DMS114 treated with DMSO at 0.1 percent for 48 hours (cell line): ENCODE results near the gene CCDC93.
"Not testable (repeated sequence)": the region's sequence is repeated elsewhere in the genome, so short reads cannot be mapped to it uniquely, and the experiment has no call there.

ENCODE experiments used
- DNase-seq: peaks from one replicate; lab custom pipeline; 2025; ENCODE audit not compliant: unreplicated experiment; lab: John Stamatoyannopoulos, UW

The CCDC93 gene

DNA sequence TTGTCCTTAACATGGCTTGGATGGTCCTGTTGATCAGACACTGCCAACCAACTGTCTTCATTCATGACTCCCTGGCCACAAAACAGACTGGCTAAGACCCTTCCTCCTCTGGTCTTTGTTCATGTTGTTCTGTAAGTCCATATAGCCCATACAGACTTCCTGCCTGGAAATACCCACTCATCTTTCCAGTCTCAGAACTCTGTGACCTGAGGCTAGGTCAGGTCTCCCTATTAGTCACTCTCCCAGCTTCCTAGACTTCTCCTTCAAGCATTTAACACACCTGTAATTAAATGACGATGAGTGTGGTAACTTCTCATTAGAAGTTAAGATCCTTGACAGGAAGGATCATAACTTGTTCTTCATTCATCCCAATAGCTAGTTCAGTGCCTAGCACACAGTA lies 56.3 kb downstream of the CCDC93 start:
- DNase-seq, result no peak

DNA sequence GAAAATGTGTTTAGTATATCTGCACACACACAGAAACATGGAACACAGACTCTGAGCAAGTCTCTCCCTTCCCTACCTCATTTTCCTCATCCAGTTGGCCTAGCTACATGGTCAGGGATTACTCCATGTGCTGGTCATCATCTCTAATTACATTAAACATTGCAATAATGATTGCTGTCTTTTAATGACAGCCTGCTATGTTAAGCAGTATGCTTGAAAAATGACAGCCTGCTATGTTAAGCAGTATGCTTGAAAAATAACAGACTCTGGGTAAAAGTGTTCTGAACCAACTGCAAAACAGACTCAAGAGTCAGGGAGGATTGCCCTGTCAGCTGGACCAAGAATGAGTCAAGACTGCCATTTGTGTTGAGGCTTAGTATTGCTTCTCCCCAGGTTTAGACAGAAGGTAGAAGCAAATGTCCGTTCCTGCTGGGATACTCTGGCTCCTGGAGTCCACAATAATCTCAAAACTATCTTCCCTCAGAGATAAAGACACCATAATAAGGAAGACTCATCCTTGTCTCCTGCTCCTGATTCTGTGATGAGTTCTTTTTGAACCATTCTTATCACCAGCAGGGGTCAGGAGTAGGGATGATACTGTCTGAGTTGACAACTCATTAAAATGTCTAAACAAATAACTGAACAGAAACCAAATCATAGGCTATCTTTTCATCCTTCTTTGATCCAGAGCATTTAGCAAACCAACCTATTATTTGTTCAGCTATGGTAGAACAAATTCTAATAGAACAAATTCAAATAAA lies 57.7 kb downstream of the CCDC93 start:
- DNase-seq, result no peak

DNA sequence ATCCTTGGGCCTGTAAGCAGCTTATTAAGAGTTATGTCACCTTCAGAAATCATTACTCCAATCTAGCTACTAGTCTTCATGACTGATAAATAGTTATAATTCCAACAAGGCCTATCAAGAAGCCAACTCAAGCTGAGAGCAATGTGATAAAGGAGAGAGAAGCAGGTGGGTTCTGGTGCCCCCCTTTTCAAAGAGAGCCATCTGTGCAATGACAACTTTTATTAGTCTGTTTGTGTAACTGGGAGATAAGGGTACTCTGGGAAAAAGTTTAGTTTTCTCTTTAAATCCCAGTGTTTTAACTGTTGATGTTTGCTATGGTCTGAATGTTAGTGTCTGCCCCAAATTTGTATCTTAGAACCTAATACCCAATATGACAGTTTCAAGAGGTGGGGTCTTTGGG lies 60.6 kb downstream of the CCDC93 start:
- DNase-seq, result no peak

DNA sequence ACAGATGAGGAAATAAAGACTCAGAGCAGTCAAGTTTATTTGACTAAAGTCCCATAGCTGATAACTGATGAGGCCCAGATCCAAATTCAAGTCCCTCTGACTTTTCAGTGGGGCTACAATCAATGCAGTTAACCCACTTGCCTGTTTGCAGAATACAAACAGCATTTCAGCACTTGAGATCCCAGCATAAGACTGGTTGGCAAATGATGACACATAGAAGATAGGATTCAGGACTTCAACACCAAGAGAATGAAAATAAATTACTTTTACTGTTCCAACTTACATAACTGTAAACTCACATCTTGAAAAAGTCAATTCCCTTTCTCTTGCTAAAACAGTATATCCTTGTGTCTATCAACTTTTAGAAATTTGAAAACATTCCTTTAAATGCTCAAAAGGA lies 61.2 kb downstream of the CCDC93 start:
- no peak for DNase-seq

DNA sequence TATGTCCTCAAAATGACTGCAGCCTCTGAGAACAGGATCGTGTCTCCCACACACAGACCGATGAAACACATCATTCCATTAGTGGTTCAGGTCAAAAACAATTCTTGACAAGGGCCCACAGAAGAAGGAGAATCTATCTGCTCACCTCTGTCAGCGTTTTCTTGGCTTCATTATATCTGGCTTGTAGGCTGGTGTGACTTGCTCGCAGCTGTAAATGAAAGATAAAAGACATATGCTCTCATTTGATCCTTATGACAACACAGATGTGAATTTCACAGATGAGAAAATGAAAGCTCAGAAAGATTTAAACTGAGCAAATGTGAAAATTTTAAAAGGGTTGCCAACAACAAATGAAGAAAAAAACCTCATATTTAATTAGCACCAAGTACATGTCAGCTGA lies 61.6 kb downstream of the CCDC93 start:
- DNase-seq, result no peak

DNA sequence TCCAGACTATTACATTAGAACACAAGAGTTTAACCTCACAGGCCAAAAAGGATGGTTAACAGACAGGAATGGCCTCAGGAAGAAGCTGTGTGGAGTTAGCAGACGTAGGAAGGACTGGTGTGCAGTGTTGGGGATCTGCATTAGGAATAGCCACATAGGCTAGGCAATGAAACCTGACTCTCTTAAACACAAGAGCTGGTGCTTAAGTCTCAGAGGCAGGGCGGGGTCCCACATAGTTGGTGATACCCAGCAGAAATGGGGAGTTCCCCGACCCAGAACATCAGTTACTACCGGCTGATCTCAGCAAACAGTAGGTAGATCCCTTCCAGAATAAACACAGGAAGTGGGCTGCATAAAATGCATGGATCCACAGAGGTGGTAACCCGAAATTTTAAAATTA lies 64.1 kb downstream of the CCDC93 start:
- DNase-seq, result no peak

DNA sequence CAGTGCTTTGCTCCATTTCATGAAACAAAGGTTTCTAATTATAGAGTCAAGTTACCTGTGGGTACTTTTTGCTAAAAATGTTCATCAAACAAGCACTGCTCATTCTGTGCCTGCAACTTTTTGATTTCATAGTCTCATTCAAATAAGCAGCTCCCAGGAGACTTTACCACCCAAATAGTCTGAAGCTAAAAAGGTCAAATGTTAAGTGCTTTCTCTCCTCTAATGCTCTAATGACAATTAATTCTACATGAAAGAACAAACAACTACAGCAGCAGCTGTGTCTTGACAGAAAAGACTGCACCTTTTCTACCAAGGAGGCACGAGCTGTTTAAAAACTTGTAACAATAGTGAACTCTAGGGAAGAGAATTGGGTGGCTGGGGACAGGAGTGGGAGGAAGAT lies 65.3 kb downstream of the CCDC93 start:
- no peak for DNase-seq

DNA sequence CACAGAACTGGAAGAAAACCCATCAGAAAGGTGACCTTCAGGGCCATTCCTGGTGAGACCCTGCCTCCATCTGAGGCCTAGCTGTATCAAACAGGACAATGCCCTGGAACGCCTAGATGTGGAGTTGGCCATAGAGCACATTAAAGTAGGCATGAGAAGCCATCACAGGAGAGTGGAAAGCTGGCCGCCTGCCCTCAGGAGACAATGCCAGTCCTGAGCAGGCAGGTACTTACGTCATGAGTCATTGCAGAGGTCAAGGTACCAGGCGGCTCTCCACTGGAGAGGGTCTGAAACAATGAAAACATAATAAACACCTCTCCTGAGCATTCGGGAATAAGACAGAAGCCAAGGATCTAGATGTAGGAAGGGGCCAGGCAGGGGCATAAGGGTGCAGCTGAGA lies 68.6 kb downstream of the CCDC93 start:
- no peak for DNase-seq

DNA sequence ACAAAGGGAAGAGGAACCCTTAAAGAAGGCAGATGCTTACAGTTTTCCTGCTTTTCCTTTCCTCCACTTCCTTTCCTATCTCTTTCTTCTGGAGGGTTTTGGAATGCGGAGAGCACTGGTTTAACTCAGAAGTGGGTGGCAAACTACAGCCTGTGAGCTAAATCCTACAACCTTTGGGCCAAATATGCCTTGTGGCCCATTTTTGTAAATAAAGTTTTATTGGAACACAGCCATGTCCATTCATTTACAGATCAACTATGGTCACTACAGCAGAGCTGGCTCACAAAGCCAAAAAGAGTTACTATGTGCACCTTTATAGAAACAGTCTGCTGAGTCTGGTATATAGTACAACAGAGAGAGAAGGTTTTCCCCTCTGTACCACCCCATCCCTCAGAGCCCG lies 69.1 kb downstream of the CCDC93 start:
- no peak for DNase-seq

DNA sequence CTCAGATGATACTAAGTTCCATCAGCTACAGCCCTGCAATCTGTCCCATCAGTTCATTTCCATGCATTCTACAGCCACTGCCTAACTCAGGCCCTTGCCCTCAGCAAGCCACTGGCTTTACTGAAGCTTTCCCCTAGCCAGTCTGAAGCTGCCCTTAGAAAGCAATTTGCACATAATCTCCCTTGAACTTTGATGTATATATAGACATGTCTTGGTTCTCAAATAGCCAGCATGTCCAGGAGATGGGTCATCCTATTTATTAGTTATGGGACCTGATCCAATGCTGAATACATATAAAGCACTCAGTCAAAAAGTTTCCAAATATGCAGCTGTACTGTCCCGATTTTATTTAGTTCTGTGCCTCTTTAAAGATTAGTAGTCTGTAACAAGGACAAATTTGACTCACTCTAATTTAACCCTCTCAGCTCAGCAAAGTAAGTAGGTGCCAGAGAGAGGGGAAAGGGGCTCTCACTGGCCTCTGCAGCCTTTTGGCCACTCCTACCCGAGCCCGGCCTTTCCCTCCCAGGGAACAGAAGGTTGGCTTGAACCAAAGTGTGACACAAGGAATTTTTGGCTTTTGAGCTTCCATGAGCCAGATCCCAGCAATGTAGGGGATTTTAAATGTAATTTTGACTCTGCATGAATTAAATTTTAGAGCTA lies 70.7 kb downstream of the CCDC93 start:
- DNase-seq, result no peak

DNA sequence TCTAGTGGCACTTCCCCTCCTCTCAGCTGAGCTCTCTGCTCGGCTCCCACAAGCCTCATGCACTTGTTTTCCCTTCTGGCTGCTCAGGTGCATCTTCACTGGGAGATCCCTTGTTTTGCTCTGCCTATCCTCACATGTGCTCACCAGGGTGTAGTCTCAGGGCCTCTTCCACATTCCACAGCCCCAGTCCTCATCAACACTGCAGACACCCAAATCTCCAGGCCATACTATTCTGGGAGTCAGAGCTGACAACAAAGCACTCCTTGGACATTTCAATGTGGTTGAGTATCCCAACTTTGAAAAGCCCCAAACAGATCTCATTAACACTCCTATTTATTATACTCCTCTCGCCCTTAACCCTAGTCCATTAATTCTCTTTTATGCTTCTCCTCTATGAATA lies 71.3 kb downstream of the CCDC93 start:
- DNase-seq, result no peak

DNA sequence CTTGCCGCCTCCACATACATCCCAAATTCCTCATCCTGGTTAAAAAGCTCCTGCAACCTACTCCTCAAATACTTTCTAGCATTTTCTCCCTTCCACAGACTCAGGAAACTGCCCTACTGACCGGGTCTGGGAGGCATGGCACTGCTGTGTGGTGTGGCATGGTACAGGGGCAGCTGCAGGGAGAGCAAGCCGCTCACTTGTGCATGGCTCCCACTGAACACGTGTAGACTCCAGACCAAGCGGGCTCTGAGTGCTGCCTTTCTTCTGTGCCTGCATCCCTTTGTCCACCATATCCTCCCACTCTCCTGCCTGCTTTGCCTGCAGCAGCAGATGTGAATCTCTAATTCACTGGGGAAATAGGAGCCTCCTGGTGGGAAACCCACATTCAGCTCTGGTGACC lies 72.2 kb downstream of the CCDC93 start:
- DNase-seq, result no peak

DNA sequence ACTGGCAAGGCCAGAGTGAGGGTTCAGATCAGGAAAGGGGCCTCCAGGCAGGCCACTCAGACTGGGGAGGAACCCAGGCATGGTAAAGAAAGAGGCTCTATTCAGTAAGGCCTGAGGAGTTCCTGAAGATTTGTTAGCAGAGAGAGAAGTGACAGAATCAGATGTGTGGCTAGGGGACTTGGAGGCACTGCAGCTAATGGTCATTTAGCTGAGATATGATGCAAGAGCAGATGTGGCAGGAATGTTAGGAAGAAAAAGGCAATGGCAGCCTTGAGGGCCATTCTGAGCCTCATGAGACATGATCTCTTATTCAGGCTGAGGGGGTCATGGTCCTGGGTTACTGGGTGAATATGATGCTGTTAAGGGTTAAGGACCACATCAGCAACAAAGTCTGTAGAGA lies 73.4 kb downstream of the CCDC93 start:
- no peak for DNase-seq

DNA sequence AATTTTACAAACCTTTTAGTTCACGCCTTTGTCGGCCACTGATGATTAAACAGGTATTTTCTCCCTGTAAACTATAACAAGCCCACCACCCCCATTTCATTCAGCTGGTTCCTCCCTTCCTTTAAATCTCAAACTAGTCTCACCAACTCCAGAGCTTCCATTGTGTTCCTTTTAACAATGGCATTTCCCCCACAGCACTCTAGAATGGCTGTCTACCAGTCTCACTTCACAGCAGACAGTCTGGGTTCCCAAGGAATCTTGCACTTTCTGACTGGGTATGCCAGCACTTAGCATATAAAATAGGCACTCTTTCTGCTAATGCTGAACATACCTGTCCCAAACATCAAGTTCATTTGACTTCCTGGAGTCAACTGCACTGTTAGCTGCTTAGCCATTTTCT lies 75.3 kb downstream of the CCDC93 start:
- no peak for DNase-seq

DNA sequence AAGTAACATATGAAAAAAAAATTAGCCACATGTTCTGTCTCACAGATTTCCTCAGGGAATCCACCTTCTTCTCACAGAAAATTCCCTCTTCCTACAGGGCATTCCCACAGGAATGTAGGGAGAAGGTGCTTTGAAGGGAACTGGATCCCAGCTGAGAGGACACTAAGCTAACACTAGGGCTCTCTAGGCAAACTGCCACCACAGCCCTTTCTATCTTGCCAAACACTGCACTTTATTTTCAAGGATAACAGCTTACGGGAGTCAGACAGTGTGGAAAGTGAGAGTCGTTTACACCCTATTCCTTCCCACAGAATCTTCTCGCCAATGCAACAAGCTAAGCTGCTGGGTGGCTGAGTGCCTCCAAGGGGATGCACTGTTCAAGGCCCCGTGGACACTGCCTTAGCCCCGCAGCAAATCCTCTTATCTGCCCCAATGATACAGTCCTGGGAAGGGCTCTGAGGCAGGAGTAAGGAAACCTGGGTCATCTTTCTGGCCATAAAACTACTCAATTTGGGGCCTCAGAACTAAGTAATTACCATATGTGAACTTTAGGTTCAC lies 76.9 kb downstream of the CCDC93 start:
- DNase-seq, result no peak

DNA sequence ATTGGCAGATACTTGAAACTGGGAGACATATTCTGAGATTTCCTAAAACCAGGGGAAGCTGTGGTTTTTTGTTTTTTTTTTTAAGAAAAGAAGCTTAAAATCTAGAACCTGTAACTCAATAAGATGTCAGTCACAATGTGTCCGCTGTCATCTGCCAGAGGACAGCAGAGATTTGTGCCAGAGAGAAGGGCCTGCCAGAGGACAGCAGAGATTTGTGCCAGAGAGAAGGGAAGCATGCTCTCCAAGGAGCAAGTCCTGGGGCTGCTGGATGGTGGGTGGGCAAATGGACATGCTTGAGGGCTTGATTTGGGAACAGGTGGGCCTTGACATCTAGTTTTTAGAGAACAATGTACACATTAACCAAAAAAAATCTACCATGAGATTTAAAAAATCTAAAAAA lies 77.9 kb downstream of the CCDC93 start:
- no peak for DNase-seq

DNA sequence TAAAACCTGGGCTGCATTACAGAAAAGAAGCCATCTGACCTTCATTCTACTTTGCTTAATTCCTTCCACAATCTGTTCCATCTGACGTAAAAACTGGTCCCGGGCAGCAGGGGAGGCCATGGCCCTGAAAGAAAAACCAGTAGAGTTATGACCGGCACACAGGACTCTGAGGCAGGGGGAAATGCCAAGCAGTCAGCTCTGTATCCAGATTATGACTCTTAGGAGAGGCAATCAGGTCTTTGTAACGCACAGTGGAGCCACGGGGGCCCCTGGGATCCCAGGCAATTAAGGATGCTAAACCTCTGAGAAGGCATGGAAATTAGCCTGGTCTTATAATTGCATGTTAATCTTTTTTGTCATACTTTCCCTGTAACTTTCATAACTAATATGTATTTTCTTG lies 78.4 kb downstream of the CCDC93 start:
- DNase-seq, result no peak

DNA sequence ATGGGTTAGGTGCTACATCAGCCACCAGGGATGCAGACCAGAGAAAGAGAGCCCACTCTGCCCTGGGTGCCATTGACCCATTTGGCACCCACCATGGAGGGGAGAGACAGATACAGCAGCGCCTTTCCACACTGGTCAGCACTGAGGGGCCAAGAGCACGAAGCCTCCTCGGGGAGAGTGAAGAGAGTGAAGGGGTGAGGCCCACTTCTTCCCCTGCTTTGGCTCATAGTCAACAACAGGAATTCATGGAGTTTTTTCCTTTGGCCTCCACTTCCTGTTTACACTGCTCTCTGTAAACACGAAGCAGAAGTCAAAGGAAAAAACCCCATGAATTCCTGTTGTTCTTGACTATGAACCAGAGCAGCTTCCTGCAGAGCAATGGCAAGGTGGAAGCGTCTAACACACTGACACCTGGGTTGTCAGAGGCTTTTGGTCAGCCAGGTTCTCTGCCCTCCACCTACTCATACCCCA lies 80.0 kb downstream of the CCDC93 start:
- no peak for DNase-seq

DNA sequence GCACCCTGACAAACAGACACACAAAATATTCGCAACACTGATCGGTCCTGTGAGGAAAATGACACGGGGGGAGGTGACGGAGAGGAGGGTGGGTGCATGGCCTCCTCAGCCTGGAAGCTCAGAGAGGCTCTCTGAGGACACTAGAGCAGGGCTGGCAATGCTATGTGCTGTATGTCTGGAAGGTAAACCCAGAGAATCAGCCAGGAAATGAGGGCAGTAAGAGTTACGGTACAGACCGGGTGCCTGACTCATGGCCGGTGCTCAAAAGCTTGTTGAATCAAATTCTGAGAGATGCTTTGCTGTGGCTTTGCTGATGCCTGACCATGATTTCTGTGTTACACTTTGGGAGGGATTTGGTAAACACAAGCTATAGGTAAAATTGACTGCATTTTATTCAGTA lies 81.9 kb downstream of the CCDC93 start:
- DNase-seq, result no peak

DNA sequence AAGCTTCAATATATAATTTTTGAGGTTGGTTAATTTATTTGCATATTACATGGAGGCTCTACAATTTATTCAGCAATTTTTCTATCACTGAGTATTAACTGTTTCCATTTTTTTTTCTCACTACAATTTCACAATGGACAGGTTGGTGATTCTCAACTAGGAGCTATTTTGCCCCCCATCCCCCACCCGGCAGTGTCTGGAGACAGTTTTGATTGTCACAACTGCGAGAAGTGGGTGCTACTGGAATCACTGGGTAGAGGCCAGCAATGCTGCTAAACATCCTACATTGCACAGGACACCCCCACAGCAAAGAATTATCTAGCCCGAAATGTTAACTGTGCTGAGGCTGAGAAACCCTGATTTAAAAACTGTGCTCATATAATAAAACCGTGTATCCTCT lies 82.6 kb downstream of the CCDC93 start:
- DNase-seq, result no peak

DNA sequence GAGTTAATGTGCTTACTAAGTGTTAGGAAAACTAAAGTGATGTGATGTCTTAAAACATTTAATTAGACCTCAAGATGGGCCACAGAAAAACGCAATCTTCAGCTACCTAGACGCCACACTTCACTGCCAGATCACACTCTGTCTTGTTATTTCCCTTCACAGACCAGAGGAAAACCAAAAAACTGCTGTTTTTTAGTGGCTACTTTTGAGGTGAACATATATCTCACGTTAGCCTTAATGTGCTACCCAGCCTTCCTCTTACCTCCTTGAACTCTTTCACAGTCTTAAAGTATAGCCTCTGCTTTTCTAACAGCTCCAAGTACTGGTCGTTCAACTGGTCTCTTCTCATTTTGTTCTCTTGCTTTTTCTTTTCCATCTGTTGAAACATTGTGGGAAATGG lies 83.1 kb downstream of the CCDC93 start:
- no peak for DNase-seq

DNA sequence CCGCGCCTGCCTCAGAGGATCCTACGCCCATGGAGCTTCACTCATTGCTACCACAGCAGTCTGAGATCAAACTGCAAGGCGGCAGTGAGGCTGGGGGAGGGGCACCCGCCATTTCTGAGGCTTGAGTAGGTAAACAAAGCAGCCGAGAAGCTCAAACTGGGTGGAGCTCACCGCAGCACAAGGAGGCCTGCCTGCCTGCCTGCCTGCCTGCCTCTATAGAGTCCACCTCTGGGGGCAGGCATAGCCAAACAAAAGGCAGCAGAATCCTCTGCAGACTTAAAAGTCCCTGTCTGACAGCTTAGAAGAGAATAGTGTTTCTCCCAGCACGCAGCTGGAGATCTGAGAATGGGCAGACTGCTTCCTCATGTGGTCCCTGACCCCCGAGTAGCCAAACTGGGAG lies 90.4 kb downstream of the CCDC93 start:
- DNase-seq, result not testable (repeated sequence)

DNA sequence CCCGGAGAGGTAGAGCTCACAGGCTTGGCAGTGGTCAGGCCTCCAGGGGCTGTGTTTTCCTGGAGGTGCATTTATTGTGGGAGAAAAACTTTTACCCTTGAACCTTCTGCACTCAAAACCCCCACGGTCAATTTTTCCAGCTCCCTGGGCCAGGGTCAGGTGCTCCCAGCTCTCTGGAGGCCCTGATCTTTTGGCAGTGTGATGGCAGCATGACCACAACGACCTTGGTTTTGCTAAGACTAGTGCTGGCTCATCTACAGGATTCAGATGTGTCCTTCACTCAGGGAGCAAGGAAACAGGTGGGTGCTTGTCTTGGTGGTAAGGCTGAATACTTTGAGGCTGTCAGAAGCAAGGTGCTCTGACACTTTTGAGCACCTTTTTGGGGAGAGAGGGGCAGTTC lies 92.3 kb downstream of the CCDC93 start:
- DNase-seq, result no peak
